Activated naive CD4-positive, alpha-beta T cell treated with anti-CD3 and anti-CD28 coated beads, Interleukin-2, amount 10 ng/mL, durations not matched to agents 7 days and 5 days (primary cell): Measurements from ENCODE around the gene ECI1.

Experiments used
- CTCF ChIA-PET: fragments of 350-600 bp; sonication (Branson Sonifier 250); formaldehyde crosslinking; loops from one replicate; lab custom pipeline; 2021; ENCODE audit warnings: antibody characterized with exemption; lab: Charles Lee
- DNase-seq: peaks from one replicate; pipeline ENCODE4 v3.0.0-alpha.2; 2020
- H3K27ac Mint-ChIP-seq: one replicate; pipeline ENCODE4 v1.8.0; 2021; ENCODE audit warnings: mild to moderate bottlenecking, moderate library complexity, mixed read lengths
- H3K27me3 Mint-ChIP-seq: one replicate; pipeline ENCODE4 v1.8.0; 2021; ENCODE audit warnings: mild to moderate bottlenecking, mixed read lengths
- H3K36me3 Mint-ChIP-seq: one replicate; pipeline ENCODE4 v1.8.0; 2021; ENCODE audit warnings: mixed read lengths
- H3K4me1 Mint-ChIP-seq: one replicate; pipeline ENCODE4 v1.8.0; 2021; ENCODE audit warnings: mixed read lengths
- H3K4me3 Mint-ChIP-seq: one replicate; pipeline ENCODE4 v1.8.0; 2021; ENCODE audit warnings: mild to moderate bottlenecking, moderate library complexity, mixed read lengths
- H3K9me3 Mint-ChIP-seq: one replicate; pipeline ENCODE4 v1.8.0; 2021; ENCODE audit warnings: mixed read lengths

Gene ECI1

GRCh38 chr16:2198283-2198682, 53.1 kb downstream of the ECI1 start:
- Mint-ChIP-seq H3K9me3 (no peaks in the 10 kb centered on the region), H3K27me3 (peaks cover 90% of the 10 kb centered on the region), H3K4me3 (no peak overlapping the region), H3K4me1 (peaks cover 4% of the 10 kb centered on the region), H3K27ac (no peak overlapping the region), H3K36me3 (no peaks in the 10 kb centered on the region)
- no peak for DNase-seq
- CTCF ChIA-PET: no interaction called here

GRCh38 chr16:2197765-2198164, 53.6 kb downstream of the ECI1 start:
- H3K9me3 Mint-ChIP-seq: no peaks in the 10 kb centered on the region
- H3K36me3 Mint-ChIP-seq: no peaks in the 10 kb centered on the region
- no peak overlapping the region for H3K4me3 Mint-ChIP-seq
- peaks cover 89% of the 10 kb centered on the region for H3K27me3 Mint-ChIP-seq
- CTCF ChIA-PET: no interaction called here
- DNase-seq: no peak
- peaks cover 4% of the 10 kb centered on the region for H3K4me1 Mint-ChIP-seq
- no peak overlapping the region for H3K27ac Mint-ChIP-seq

- H3K4me1 Mint-ChIP-seq: peaks cover 4% of the 10 kb centered on the region
- no peak overlapping the region for H3K27ac Mint-ChIP-seq
- peak overlapping the region; percentile 55 for H3K4me3 Mint-ChIP-seq
- H3K27me3 Mint-ChIP-seq: peaks cover 89% of the 10 kb centered on the region
- DNase-seq: no peak
- H3K9me3 Mint-ChIP-seq: no peaks in the 10 kb centered on the region
- CTCF ChIA-PET: no interaction called here
- no peaks in the 10 kb centered on the region for H3K36me3 Mint-ChIP-seq
Measured at GRCh38 chr16:2196981-2197511, 54.3 kb downstream of the ECI1 start.

- CTCF ChIA-PET: interaction anchor here (2.1 kb wide), 1 partner anchor 305 kb away, joined by 13 read pairs; no protein-coding TSS in a partner anchor
- Mint-ChIP-seq H3K27me3 (peaks cover 85% of the 10 kb centered on the region), H3K4me3 (peak within 1 kb of the TSS; percentile 55), H3K36me3 (no peaks in the 10 kb centered on the region), H3K9me3 (no peaks in the 10 kb centered on the region), H3K27ac (no peak within 1 kb of the TSS), H3K4me1 (peaks cover 4% of the 10 kb centered on the region)
- DNase-seq: peak; percentile 35
Measured at GRCh38 chr16:2196162-2196980, 55.0 kb downstream of the ECI1 start, which contains the start of gene CASKIN1. TSS of gene CASKIN1 (minus strand) at chr16:2196605. CDS start at chr16:2196432, 173 bp downstream.

- CTCF ChIA-PET: interaction anchor here (0.5 to 2.1 kb wide), 11 partner anchors 8 to 306 kb away, joined by 3 to 16 read pairs (median 4); partner anchors contain the start of genes ECI1 and PGP
- peaks cover 4% of the 10 kb centered on the region for H3K4me1 Mint-ChIP-seq
- DNase-seq: no peak
- no peak overlapping the region for H3K4me3 Mint-ChIP-seq
- no peaks in the 10 kb centered on the region for H3K36me3 Mint-ChIP-seq
- peaks cover 80% of the 10 kb centered on the region for H3K27me3 Mint-ChIP-seq
- no peaks in the 10 kb centered on the region for H3K9me3 Mint-ChIP-seq
- no peak overlapping the region for H3K27ac Mint-ChIP-seq
Measured at GRCh38 chr16:2195322-2196161, 55.8 kb downstream of the ECI1 start.

GRCh38 chr16:2194852-2195321, 56.5 kb downstream of the ECI1 start:
- CTCF ChIA-PET: interaction anchor here (0.5 to 2.1 kb wide), 12 partner anchors 9 to 307 kb away, joined by 3 to 16 read pairs (median 4); partner anchors contain the start of genes ECI1 and PGP
- DNase-seq: peak; percentile 72
- H3K4me3 Mint-ChIP-seq: peak overlapping the region; percentile 41
- H3K27me3 Mint-ChIP-seq: peaks cover 73% of the 10 kb centered on the region
- H3K27ac Mint-ChIP-seq: no peak overlapping the region
- H3K36me3 Mint-ChIP-seq: no peaks in the 10 kb centered on the region
- H3K9me3 Mint-ChIP-seq: no peaks in the 10 kb centered on the region
- H3K4me1 Mint-ChIP-seq: peaks cover 4% of the 10 kb centered on the region

- no peaks in the 10 kb centered on the region for H3K36me3 Mint-ChIP-seq
- no peaks in the 10 kb centered on the region for H3K9me3 Mint-ChIP-seq
- H3K27me3 Mint-ChIP-seq: peaks cover 67% of the 10 kb centered on the region
- no peak overlapping the region for H3K27ac Mint-ChIP-seq
- no peak overlapping the region for H3K4me3 Mint-ChIP-seq
- H3K4me1 Mint-ChIP-seq: peaks cover 4% of the 10 kb centered on the region
- peak; percentile 50 for DNase-seq
- CTCF ChIA-PET: interaction anchor here (0.8 to 2.1 kb wide), 10 partner anchors 9 to 307 kb away, joined by 3 to 16 read pairs (median 4); partner anchors contain the start of genes ECI1 and PGP
Measured at GRCh38 chr16:2194166-2194834, 57.1 kb downstream of the ECI1 start.

- Mint-ChIP-seq H3K4me3 (no peak overlapping the region), H3K27me3 (peaks cover 41% of the 10 kb centered on the region), H3K9me3 (no peaks in the 10 kb centered on the region), H3K4me1 (peaks cover 4% of the 10 kb centered on the region), H3K36me3 (no peaks in the 10 kb centered on the region), H3K27ac (no peak overlapping the region)
- DNase-seq: no peak
- CTCF ChIA-PET: no interaction called here
Measured at GRCh38 chr16:2191446-2191706, 60.0 kb downstream of the ECI1 start.

GRCh38 chr16:2190659-2191445, 60.5 kb downstream of the ECI1 start:
- Mint-ChIP-seq H3K27me3 (peaks cover 36% of the 10 kb centered on the region), H3K27ac (no peak overlapping the region), H3K36me3 (no peaks in the 10 kb centered on the region), H3K4me3 (no peak overlapping the region), H3K4me1 (peaks cover 4% of the 10 kb centered on the region), H3K9me3 (no peaks in the 10 kb centered on the region)
- CTCF ChIA-PET: no interaction called here
- DNase-seq: no peak

GRCh38 chr16:2190002-2190658, 61.3 kb downstream of the ECI1 start:
- Mint-ChIP-seq H3K27ac (no peak overlapping the region), H3K36me3 (no peaks in the 10 kb centered on the region), H3K9me3 (no peaks in the 10 kb centered on the region), H3K4me3 (no peak overlapping the region), H3K4me1 (peaks cover 4% of the 10 kb centered on the region), H3K27me3 (peaks cover 29% of the 10 kb centered on the region)
- DNase-seq: no peak
- CTCF ChIA-PET: no interaction called here
